Measurements from ENCODE around the gene USP34. TPM values are rescaled to one million over a fixed set of nuclear protein-coding genes. Genes with fewer than 3 reads are reported as not detected.

Gene USP34
- total and polyA plus RNA-seq, 9 of the 15 experiments (the other 6 are each of a cell fraction or from before 2014, with no cell fraction given) = 19.8 to 108 (median 67.8) TPM

GRCh38 chr2:61176755-61177726 lies 293.8 kb downstream of the USP34 start (continued):
- TF ChIP-seq TCF3 (CRISPR knock-in tag; IDR thresholded peaks at IDR 0.05) = peak; percentile 36; the same call in 1 of the 2 replicates
- no peak for TF ChIP-seq ZKSCAN3 (CRISPR knock-in tag; IDR thresholded peaks at IDR 0.05)
- TF ChIP-seq CCNT2 (IDR thresholded peaks at IDR 0.05; ENCODE audit: borderline replicate concordance, extremely low read depth, insufficient read length, low read depth, low read length) = peak; percentile 92
- peak in 1 of 2 experiments; percentile 71; a peak in 2 of 4 replicates for TF ChIP-seq MNT (conservative IDR thresholded peaks at IDR 0.05)
- TF ChIP-seq, protein P1, sequence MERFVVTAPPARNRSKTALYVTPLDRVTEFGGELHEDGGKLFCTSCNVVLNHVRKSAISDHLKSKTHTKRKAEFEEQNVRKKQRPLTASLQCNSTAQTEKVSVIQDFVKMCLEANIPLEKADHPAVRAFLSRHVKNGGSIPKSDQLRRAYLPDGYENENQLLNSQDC (CRISPR knock-in tag; IDR thresholded peaks at IDR 0.05) = no peak
- TF ChIP-seq NFIC (IDR thresholded peaks at IDR 0.05) = peak; percentile 85
- no peak for TF ChIP-seq ESRRB (CRISPR knock-in tag; IDR thresholded peaks at IDR 0.05; ENCODE audit: borderline replicate concordance)
- TF ChIP-seq, protein P2, sequence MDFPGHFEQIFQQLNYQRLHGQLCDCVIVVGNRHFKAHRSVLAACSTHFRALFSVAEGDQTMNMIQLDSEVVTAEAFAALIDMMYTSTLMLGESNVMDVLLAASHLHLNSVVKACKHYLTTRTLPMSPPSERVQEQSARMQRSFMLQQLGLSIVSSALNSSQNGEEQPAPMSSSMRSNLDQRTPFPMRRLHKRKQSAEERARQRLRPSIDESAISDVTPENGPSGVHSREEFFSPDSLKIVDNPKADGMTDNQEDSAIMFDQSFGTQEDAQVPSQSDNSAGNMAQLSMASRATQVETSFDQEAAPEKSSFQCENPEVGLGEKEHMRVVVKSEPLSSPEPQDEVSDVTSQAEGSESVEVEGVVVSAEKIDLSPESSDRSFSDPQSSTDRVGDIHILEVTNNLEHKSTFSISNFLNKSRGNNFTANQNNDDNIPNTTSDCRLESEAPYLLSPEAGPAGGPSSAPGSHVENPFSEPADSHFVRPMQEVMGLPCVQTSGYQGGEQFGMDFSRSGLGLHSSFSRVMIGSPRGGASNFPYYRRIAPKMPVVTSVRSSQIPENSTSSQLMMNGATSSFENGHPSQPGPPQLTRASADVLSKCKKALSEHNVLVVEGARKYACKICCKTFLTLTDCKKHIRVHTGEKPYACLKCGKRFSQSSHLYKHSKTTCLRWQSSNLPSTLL (IDR thresholded peaks at IDR 0.05) = 0 out of 2 replicates have a peak, but pooled peaks have one; percentile 31
- peak; percentile 96 for TF ChIP-seq SUPT5H (IDR thresholded peaks at IDR 0.05)
- TF ChIP-seq TCFL5 (CRISPR knock-in tag; conservative IDR thresholded peaks at IDR 0.05) = no peak
- peak; percentile 57; the same call in 1 of the 2 replicates for TF ChIP-seq ZNF12 (CRISPR knock-in tag; IDR thresholded peaks at IDR 0.05)
- 0 out of 4 replicates have a peak, but pooled peaks of 1 of the 2 experiments have one; percentile 28 for TF ChIP-seq FOXK2 (conservative IDR thresholded peaks at IDR 0.05 in 1 of 2, IDR thresholded peaks at IDR 0.05 in 1 of 2; ENCODE audit: low read depth in 2 of 2)

All from K562 (cell line).